Caki2 (cell line): Measurements from ENCODE around the gene DNAJC10. TPM values are rescaled to one million over a fixed set of nuclear protein-coding genes. Genes with fewer than 3 reads are reported as not detected.

ENCODE experiments used
- DNase-seq: peaks from one replicate; pipeline ENCODE4 v3.0.0-alpha.2; 2015; ENCODE audit warnings: low read depth
- in situ Hi-C: cut with HindIII; loops from 2 replicates; pipeline ENCODE4 v1.10.0; 2016; ENCODE audit warnings: low sequenced_read_pairs, low pct_unique_long_range_greater_than_20kb, mixed read lengths
- total RNA-seq: library from RNA; depleted of rRNA; stranded (reverse); fragments of >200 nt; shearing (Covaris generic); gene quantifications from 2 replicates; pipeline ENCODE4 v1.2.3, GENCODE V29; 2014; ENCODE audit warnings: low replicate concordance; rRNA removed

Gene DNAJC10
- total RNA-seq, 1 experiment from 2014 or later = 95.4 TPM

DNA sequence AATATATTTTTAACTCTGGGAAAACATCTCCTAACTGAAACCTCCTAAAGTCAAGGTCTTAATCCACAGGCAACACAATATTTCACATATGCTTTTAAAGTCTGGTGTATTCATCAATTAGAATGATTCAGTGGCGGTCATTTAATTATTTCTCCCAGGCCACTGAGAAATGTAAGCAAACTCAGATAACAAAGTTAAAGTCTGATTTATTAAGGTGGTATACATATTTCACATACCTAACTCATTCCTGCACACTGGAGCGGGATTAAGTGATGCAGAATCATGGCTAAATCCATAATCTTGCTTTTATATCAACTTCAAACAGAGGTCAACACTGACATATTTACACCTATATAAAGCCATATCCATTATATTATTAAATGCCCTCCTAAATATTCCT, 106.7 kb downstream of the DNAJC10 start:
- no peak for DNase-seq

DNA sequence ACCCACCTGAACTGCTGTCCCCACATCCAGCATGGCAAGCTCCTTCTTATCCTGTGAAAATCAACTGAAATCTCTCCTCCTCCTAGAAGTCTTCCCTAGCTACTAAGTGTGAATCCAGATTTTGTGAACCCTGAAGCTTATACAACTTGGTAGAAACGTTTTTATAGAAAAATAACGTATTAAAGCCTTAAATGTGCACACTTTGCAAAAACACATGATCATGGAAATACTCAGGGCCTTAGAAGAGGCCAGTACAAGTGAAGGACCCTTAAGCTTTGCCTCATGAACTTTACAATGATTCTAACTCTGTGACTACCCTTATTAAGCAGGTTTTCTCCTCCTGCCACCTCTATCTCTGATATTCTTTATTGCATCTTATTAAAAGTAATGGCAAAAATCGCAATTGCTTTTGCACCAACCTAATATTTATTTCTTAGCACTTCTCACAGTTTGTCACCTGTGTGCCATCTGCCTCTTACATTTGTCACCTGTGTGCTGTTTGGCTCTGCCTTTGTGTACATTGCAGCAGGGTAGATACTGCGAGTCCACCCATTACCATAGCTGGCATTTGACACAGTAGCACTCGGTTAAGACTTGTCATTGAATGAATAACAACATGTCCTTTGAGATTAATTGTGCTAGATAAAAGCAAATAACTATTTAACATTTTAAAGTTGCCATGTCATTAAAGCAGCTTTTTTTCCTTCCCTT, 108.2 kb downstream of the DNAJC10 start:
- in situ Hi-C loops = no loop called here
- no peak for DNase-seq

More for the DNA sequence above, 106.7 kb downstream of the DNAJC10 start:
- in situ Hi-C loops = no loop called here

GRCh38 chr2:182824767-182825158, 108.7 kb downstream of the DNAJC10 start:
- DNase-seq = no peak
- in situ Hi-C loops = no loop called here

- DNase-seq = no peak
- in situ Hi-C loops = no loop called here
These were observed 110.0 kb downstream of the DNAJC10 start for GRCh38 chr2:182826064-182826463.

GRCh38 chr2:182826496-182826895, 110.4 kb downstream of the DNAJC10 start:
- DNase-seq = no peak
- in situ Hi-C loops = no loop called here

- DNase-seq = no peak
- in situ Hi-C loops = no loop called here
These were observed 111.3 kb downstream of the DNAJC10 start for GRCh38 chr2:182827182-182827879.

DNA sequence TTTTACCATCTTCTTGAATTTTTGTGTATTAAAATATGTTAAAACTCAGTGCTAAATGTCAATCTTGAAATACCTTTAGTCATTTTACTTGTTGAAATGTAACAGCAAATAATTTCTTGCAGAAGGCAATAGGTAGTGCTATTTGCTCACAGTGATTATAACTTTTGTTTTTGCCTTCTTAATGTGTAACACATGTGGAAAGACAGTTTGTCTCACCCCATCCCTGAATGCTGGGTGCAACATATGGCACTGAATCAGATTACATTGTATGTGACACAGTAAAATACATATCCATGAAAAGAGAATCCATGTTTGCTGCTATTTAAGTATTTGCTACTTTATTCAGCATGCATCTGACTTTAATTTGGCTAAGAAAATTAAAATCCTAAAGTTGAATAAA, 115.0 kb downstream of the DNAJC10 start:
- no peak for DNase-seq
- in situ Hi-C loops = no loop called here

DNA sequence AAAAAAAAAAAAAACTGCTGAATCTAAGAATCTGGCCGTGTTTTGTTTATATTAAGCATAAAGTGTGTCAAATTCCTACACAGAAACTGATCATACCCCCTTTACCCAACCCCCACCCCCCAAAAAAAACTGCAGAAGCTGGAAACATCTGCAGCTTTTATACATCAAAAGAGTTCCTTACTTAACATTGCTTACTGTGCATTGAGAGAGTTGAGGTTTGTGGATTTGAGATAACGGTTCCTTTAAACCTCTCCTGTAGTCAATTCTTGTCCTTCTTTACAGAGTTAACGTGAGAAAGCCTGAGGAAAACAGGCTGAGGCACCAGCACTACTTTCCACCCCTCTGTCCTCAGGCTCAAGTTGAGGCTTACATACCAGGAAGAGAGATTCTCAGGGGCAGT, 115.9 kb downstream of the DNAJC10 start:
- no peak for DNase-seq
- in situ Hi-C loops = no loop called here

DNA sequence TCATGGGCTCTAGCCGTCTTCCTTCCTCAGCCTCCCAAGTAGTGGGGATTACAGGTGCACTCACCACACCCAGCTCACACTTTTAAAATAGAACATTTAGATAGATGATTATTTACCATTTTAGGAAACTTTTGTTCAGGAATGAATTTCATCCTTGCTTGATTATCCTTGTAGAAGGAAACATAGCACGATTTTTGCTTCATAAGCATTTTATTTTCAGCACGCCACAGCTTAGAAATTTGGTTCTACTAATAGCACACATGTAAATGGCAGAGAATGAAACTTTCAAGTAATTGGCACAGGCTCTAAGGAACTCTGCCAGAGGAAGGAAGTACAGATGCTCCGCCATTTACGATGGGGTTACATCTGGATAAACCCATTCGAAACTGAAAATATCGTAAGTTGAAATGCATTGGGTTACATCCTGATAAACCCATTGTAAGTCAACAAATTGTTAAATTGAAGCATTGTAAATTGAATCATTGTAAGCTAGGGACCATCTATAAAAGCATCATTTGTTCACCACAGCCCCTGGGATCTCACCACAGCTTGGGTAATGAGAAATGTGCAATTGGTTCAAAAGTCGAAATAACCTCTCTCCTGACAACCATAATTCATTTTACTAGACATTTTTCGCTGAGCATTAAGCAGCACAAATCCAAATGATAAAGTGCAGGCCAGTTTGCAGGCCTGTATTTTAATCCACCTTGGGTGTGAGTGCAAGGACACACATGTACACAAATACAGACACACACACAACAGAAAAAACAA, 117.2 kb downstream of the DNAJC10 start:
- no peak for DNase-seq
- in situ Hi-C loops = no loop called here

- in situ Hi-C loops = no loop called here
- DNase-seq = no peak
These were observed 118.2 kb downstream of the DNAJC10 start for GRCh38 chr2:182834293-182834692.

DNA sequence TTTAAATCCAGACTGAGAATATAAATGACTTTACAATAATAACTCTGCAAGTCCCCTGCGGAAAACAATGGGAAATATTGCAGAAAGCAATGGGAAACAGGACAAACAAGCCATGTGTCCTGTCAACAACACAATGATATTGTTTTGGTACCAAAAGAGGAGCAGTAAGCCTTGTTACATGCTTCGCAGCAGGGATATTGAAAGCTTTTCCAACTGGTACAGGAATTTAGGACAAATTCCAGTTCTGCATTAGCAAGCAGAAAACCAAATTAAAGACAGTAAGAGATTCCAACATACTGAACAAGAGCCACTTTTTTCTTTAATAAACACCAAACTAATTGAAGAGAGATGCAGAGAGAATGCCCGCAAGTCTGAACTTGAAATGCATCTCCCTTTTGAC, 120.4 kb downstream of the DNAJC10 start:
- in situ Hi-C loops = no loop called here
- no peak for DNase-seq

Other genes starting within 250 kb of the DNAJC10 start
- not detected in 2 replicates for gene FRZB, start 150.4 kb downstream of the DNAJC10 start, total RNA-seq